ENCODE results near the gene LFNG. TPM values are rescaled to one million over a fixed set of nuclear protein-coding genes. Genes with fewer than 3 reads are reported as not detected.

Gene LFNG
- total RNA-seq, 1 experiment from 2014 or later = 11.9 TPM

DNA sequence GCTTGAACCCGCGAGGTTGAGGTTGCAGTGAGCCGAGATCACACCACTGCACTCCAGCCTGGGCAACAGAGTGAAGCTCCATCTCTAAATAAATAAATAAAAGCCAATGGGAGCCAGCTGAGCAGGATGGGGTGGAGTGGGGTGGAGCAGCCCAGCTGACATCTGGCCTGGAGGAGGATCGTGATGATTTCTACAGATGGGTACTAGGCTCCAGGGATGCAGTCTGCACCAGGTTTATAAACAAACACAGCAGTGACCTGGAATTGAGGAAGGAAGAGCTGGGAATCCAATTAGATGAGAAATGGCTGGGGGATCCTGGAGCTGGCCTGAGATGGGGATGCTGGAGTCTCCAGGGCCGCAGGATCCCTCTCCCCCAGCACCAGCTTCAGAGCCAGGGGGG is 36.1 kb upstream of the LFNG start:
- peak; percentile 22 for DNase-seq (ENCODE audit: low read depth)

- DNase-seq (ENCODE audit: low read depth) = no peak
Observed at GRCh38 chr7:2484868-2485267, 34.7 kb upstream of the LFNG start.

GRCh38 chr7:2487586-2488271 is 31.8 kb upstream of the LFNG start:
- DNase-seq (ENCODE audit: low read depth) = no peak

DNA sequence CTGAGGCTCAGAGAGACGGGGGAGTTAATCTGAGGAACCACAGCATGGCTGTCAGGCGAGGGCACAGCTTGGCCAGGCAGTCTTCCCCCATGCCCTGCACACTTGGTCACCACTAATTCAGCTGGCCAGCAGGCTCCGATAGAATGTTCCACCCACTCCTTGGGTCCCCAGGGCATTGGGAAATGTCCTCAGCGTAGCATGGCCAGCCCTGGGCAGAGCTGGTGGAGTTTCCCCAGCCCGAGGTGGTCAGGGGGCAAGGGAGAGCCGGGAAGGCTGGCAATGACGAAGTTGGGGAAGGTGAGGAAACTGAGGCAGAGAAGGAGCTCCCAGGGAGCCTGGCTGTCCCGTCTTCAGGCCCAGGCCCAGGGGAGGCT is 31.3 kb upstream of the LFNG start:
- no peak for DNase-seq (ENCODE audit: low read depth)

- DNase-seq (ENCODE audit: low read depth) = no peak
Observed at GRCh38 chr7:2488681-2489080, 30.9 kb upstream of the LFNG start.

- no peak for DNase-seq (ENCODE audit: low read depth)
Observed at GRCh38 chr7:2490181-2490651, 29.4 kb upstream of the LFNG start.

- DNase-seq (ENCODE audit: low read depth) = no peak
Observed at GRCh38 chr7:2492038-2492437, 27.5 kb upstream of the LFNG start.

DNA sequence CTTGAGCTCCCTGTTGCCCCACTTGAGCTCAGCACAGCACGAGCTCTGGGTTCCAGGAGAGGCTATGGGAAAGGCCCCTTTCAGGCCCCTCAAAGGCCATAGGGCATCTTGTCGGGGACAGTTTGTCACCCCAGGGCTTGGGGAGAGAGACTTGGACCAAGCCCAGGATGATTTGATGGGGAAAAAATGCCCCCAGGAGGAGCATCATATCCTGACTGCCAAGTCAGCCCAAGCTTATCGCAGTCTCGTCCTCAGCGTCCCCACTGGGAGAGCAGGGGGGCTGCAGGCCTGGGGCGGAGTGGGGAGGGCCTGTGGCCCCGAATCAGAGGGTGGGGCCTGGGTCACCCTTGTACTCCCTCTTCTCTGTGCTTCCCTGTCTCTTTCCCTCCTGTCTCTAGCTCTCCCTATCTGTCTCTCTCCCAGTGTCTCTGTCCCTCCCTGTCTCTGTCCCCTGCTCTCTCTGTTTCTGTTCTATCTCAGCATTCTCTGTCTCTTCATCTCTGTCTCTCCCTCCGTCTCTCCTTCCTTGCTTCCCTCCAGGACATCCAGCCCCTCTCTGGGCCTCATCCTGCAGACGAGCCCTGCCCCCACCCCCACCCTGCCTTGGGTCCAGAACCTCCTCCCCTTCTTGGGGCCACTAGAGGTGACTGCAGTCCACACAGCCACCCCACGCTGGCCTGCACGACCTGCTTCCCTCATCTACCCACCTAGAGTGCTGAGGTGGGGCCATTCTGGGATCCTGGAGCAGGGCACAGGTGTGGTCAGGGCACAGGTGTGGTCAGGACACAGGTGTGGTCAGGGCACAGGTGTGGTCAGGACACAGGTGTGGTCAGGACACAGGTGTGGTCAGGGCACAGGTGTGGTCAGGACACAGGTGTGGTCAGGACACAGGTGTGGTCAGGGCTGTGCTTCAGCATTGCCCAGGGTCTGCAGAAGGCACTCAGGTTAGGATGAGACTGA is 26.1 kb upstream of the LFNG start:
- peak; percentile 43 for DNase-seq (ENCODE audit: low read depth)

DNA sequence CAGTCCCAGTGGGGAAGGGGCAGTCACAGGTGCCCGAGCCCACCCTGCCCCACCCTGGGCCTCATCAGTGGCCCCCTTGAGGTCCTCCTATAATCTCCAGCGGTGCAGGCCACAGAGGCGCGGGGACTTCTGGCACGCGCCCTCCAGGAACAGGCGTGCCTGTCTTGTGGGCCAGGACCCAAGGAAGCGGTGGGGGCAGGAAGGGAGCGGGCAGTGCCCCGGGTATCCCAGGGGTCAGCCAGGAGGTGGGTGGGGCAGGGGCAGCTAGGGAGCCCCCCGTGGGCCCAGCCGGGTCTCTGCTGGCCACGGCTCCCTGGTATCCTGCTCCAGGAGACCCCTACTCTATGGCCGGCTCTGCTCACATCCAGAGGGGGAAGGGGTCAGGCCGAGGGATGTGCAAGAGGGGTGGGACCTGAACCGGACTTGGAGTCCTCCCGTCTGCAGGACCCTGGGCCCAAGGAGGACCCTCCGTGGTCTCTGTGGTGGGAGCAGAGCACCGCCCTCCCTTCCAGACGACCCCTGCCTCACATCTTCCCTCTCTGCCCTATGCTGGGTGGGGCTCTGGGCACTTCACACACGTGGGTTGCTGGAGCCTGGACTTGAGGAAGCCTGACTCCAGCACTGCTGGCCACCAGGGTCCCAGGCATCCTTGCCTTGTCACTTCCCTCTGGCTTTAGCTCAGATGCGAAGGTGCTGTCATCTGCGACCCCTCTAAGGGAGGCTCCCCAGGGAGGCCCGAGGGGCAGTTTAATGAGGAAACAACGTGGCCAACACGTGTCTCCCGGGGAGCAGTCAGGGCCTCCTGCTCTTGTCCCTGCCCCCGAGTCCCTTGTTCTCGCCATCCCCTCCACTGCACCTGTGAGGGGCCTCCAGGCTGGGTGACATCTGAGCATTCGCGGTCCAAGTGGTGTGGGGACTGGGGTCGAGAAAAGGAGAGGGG is 25.1 kb upstream of the LFNG start:
- no peak for DNase-seq (ENCODE audit: low read depth)

DNA sequence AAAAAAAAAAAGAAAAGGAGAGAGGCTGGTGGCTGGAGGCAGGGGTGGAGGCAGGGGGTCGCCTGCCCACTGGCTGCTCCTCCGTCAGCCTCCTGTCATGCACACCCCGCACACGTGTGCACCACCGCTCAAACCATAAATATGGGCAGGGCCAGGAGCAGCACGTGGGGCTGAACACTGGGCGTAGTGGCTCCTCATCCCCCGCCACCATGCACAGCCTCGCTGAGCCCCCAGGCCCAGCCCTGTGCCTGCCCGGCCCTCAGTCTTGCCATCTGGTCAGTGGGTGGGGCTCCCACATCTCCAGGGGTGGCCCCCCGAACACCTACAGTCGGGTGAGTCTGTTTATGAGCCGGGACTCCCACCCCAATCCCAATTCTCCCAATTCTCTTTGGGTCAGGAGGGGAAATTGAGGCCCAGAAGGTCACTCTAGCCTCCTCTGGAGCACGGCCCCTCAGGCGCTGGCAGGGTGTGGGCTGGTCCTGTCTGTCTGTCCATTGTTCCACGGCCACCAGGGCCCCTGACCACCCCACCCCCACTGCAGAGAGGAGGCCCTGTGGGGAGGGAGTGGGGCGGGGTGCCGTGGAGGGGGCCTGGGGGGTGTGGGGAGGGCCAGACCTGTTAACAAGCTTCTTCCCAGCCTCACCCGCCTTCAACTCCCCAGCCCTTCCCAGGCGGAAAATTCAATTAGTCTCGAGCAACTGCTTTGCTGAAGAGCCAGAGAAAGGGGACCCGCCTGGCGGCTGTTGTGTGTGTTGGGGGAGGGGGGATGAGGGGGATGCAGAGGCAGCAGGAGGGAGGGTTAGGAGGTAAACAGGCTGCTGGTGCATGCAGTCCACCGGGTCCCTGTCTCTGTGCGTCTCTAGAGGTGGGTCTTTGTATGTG is 23.9 kb upstream of the LFNG start:
- DNase-seq (ENCODE audit: low read depth) = no peak

GRCh38 chr7:2496375-2496774 is 23.2 kb upstream of the LFNG start:
- DNase-seq (ENCODE audit: low read depth) = no peak

GRCh38 chr7:2497065-2497464 is 22.5 kb upstream of the LFNG start:
- DNase-seq (ENCODE audit: low read depth) = no peak

DNA sequence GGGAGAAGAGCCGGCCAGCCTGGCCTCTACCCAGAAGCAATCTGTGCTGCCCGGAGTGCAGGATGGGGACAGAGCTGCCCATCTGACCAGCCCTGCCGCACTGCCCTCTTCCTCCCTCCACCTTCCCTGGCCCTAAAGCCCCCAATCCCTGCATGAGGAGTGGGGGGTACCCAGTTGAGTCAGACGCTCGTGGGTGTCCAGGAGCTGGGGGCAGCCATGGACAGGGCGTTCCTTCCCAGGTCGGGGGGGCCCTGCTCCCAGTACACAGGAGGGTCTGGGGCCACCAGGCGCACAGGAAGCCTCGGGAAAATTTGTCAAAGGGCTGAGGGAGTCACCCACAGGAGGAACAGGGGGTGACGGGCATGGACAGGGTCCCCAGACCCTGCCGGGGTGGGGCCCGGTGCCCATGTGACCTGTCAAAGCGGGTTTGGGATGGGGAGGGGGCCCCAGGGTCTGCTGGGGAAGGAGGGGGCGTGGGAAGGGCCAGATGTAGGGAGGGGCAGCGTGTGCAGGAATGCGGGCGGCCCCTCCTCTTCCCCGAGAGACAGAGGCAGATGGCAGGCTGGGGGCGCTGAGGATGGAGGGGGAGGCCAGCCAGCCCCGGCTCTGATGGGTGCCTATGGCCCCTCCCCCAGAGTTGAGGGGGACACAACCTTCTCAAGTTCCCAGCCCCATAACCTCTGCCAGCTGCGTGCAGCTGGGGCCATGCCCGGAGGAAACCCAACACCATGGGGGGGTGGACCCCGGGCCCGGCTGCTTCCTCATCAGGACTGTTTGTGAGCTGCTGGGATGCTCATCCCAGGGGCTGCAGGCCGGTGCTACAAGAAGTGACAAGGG is 21.9 kb upstream of the LFNG start:
- DNase-seq (ENCODE audit: low read depth) = no peak

GRCh38 chr7:2498708-2499107 is 20.9 kb upstream of the LFNG start:
- no peak for DNase-seq (ENCODE audit: low read depth)

GRCh38 chr7:2499181-2499580 is 20.4 kb upstream of the LFNG start:
- no peak for DNase-seq (ENCODE audit: low read depth)

DNA sequence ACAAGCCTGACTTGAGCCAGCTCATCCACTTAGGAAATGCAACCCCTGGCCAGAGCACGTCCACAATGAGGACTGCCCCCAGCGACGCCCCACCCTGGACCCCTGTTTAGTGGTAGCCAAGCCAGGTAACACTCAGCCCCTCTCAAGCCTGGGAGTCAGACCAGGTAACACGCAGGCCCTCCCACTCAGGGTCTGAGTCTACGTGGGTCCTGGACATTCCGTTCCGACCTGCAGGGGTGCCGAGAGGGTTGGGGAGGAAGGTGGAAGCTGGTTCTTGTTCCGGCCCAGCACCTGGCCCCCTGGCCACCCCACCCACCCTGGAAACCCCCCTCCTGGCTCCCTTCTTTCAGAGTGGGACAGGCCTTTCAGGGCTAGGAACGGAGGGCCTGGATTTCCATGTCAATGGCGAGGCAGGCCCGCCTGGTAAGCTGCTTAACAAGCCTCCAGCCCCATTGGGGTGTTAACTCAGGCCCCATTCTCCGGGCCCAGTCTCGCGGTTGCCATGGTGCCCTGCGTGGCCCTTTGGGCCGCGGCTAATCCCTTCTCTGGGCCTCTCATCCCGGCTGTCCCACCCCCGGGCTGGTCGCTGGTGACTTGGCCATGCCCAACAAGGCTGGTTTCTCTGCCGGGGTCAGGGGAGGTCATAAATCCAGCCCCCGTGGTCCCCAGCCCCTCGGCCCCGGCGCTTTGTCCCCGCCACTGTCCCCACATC is 19.7 kb upstream of the LFNG start:
- DNase-seq (ENCODE audit: low read depth) = no peak

DNA sequence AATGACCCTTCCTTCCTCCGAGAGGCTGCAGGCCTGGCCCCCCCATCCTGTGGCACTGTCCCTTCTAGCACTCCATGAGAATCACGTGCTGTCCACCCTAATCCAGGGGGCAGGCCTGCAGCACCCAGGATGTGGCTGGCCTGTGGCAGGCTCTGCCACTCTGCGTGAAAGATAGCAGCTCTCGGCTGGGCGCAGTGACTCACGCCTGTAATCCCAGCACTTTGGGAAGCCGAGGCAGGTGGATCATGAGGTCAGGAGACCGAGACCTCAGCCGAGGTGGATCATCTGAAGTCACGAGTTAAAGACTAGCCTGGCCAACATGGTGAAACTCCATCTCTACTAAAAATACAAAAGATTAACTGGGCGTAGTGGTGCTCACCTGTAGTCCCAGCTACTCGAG is 18.9 kb upstream of the LFNG start:
- no peak for DNase-seq (ENCODE audit: low read depth)

GRCh38 chr7:2501947-2502646 is 17.5 kb upstream of the LFNG start:
- DNase-seq (ENCODE audit: low read depth) = no peak

- no peak for DNase-seq (ENCODE audit: low read depth)
Observed at GRCh38 chr7:2502647-2502966, 17.0 kb upstream of the LFNG start.
